NB4 (cell line): ENCODE measurements around the gene UBE4B.

Experiments
- DNase-seq: peaks from one replicate; pipeline ENCODE4 v3.0.0; 2010; ENCODE audit warnings: low read depth
- H3K4me3 ChIP-seq: one replicate; pipeline ENCODE4 v1.5.1; 2011; ENCODE audit warnings: mild to moderate bottlenecking, low read depth, low read length, moderate library complexity
- MYC ChIP-seq: IDR thresholded peaks from 2 replicates; pipeline ENCODE4 v1.6.1; 2011; ENCODE audit warnings: low read depth, low read length
- POLR2A ChIP-seq: IDR thresholded peaks from 2 replicates; pipeline ENCODE4 v1.6.1; 2011; ENCODE audit warnings: mild to moderate bottlenecking; ENCODE audit not compliant: insufficient read length; ENCODE audit errors: extremely low read depth
- TF ChIP-seq, protein P1 (sequence below): IDR thresholded peaks from one replicate; pipeline ENCODE4 v1.5.1; 2012; ENCODE audit warnings: low read depth, low read length
- TF ChIP-seq, protein P2 (sequence below): IDR thresholded peaks from 2 replicates; pipeline ENCODE4 v1.6.1; 2011; ENCODE audit warnings: low read depth, low read length

Gene UBE4B

DNA sequence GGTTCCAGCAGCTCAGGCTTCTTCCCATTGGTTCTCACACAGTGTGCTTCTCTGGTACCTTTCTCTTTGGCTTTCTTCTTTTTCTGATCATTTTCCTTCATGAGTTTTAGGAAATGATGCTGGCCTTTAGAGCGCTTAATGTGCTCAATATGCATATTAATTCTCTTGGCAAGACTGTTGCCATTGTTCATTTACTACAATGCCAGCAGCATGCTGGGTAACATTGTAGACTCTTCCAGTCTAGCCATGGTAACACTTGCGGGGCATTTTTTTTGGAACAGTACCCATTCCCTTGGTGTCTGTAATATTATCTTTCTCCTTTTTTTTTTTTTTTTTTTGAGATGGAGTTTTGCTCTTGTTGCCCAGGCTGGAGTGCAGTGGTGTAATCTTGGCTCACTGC, 21.7 kb downstream of the UBE4B start:
- no peak for DNase-seq
- TF ChIP-seq MYC (no peak), POLR2A (no peak)
- TF ChIP-seq, protein P1, sequence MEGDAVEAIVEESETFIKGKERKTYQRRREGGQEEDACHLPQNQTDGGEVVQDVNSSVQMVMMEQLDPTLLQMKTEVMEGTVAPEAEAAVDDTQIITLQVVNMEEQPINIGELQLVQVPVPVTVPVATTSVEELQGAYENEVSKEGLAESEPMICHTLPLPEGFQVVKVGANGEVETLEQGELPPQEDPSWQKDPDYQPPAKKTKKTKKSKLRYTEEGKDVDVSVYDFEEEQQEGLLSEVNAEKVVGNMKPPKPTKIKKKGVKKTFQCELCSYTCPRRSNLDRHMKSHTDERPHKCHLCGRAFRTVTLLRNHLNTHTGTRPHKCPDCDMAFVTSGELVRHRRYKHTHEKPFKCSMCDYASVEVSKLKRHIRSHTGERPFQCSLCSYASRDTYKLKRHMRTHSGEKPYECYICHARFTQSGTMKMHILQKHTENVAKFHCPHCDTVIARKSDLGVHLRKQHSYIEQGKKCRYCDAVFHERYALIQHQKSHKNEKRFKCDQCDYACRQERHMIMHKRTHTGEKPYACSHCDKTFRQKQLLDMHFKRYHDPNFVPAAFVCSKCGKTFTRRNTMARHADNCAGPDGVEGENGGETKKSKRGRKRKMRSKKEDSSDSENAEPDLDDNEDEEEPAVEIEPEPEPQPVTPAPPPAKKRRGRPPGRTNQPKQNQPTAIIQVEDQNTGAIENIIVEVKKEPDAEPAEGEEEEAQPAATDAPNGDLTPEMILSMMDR: no peak
- TF ChIP-seq, protein P2, sequence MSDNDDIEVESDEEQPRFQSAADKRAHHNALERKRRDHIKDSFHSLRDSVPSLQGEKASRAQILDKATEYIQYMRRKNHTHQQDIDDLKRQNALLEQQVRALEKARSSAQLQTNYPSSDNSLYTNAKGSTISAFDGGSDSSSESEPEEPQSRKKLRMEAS: no peak
- no peak overlapping the region for H3K4me3 ChIP-seq

DNA sequence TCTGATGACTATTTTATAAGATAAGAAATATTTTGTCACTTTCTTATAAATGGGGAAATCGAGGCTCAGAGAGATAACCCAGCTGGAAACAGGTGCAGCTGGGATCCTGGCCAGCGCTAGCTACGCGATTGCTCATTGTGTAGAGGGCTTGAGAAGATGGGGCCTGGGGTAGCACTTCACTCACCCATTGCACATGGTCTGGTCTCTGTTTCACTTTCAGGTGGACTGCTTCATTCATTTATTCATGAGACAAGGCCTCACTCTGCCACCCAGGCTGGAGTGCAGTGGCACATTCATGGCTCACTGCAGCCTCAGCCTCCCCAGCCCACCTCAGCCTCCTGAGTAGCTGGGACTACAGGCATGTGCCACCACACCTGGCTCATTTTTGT, 23.8 kb downstream of the UBE4B start:
- no peak overlapping the region for H3K4me3 ChIP-seq
- TF ChIP-seq, protein P1: no peak
- TF ChIP-seq MYC: no peak
- TF ChIP-seq, protein P2: no peak
- TF ChIP-seq POLR2A: no peak
- no peak for DNase-seq

DNA sequence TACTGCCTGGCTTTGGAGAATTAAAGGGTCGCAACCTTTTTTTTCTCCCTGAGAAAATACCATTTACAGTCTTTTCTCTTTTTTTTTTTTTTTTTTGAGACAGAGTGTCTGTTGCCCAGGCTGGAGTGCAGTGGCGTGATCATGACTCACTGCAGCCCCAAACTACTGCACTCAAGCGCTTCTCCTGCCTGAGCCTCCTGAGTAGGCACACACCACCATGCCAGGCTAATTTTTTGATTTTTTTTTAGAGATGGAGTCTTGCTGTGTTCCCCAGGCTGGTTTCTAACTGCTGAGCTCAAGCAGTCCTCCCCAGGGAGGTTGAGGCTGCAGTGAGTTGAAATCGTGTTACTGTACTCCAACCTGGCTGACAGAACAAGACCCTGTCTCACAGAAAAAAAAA, 24.6 kb downstream of the UBE4B start:
- peak; percentile 15 for DNase-seq
- TF ChIP-seq, protein P2: no peak
- TF ChIP-seq POLR2A: no peak
- TF ChIP-seq, protein P1: no peak
- no peak for TF ChIP-seq MYC
- H3K4me3 ChIP-seq: no peak overlapping the region

DNA sequence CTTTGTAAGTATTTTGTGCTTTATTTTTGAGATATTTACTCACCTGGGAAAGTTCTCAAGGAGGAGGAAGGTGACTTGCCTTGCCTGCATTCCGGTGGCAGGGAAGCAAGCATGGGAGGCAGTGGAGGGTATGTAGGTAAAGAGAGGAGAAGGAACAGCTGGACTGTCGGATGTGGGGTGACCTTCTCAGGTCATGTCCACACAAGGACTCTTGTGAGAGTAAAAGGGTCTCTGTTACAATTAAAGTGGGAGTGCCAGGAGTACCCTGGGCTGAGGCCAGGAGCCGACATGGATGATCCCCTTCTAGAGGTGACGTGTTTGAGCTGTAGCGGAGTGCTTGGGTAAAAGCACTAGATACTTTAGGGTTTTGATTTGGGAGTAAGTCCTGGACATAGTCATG, 25.0 kb downstream of the UBE4B start:
- no peak overlapping the region for H3K4me3 ChIP-seq
- DNase-seq: no peak
- no peak for TF ChIP-seq MYC
- TF ChIP-seq, protein P1: no peak
- TF ChIP-seq, protein P2: no peak
- no peak for TF ChIP-seq POLR2A

DNA sequence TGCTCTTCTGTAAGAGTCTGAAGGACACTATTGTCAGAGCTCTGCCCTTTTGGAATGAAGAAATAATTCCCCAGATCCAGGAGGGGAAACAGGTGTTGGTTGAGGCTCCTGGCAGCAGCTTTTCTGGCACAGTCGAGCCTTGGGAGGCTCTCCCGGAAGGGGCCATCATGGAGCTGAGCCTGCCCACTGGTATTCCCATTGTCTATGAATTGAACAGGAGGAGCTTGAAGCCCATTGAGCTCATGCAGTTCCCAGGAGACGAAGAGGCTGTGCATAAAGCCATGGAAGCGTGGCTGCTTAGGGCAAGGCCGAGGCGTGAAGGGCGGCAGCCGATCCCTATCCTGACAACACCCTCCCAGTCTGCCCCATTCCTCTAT, 26.6 kb downstream of the UBE4B start:
- no peak for DNase-seq

More for the DNA sequence above, 26.6 kb downstream of the UBE4B start:
- no peak overlapping the region for H3K4me3 ChIP-seq
- TF ChIP-seq MYC (no peak), POLR2A (no peak)
- TF ChIP-seq, protein P1: no peak
- TF ChIP-seq, protein P2: no peak
